Skeletal muscle tissue (tissue), 4 donors: Measurements from ENCODE around the gene CSTPP1. TPM values are rescaled to one million over a fixed set of nuclear protein-coding genes. Genes with fewer than 3 reads are reported as not detected.
"Not testable (repeated sequence)": the region's sequence is repeated elsewhere in the genome, so short reads cannot be mapped to it uniquely, and the experiment has no call there.

Experiments
- H3K27ac ChIP-seq: one replicate; pipeline ENCODE4 v1.7.0; 2013; ENCODE audit warnings: mild to moderate bottlenecking, low read depth, low read length, inconsistent platforms
- H3K27me3 ChIP-seq, 3 donors: one replicate each; pipeline ENCODE4 v1.7.0; 2013; ENCODE audit warnings: low read length in 3 of 3; ENCODE audit not compliant: control insufficient read depth in 3 of 3, insufficient read depth in 3 of 3
- H3K36me3 ChIP-seq, 3 donors: one replicate each; pipeline ENCODE4 v1.7.0; 2013; ENCODE audit warnings: low read length in 3 of 3; ENCODE audit not compliant: control insufficient read depth in 3 of 3, insufficient read depth in 3 of 3
- H3K4me1 ChIP-seq, 3 donors: one replicate each; pipeline ENCODE4 v1.7.0; 2013; ENCODE audit warnings: low read length in 3 of 3, mild to moderate bottlenecking in 3 of 3; ENCODE audit not compliant: control insufficient read depth in 3 of 3, insufficient read depth in 3 of 3
- H3K4me3 ChIP-seq, 3 donors: one replicate each; pipeline ENCODE4 v1.7.0; 2013; ENCODE audit warnings: low read length in 3 of 3
- H3K9ac ChIP-seq, 3 donors: one replicate each; pipeline ENCODE4 v1.7.0; 2013; ENCODE audit warnings: low read length in 3 of 3, mild to moderate bottlenecking in 3 of 3, moderate library complexity in 2 of 3, low read depth in 1 of 3
- H3K9me3 ChIP-seq, 3 donors: one replicate each; pipeline ENCODE4 v1.7.0; 2013; ENCODE audit warnings: low read length in 3 of 3; ENCODE audit not compliant: control insufficient read depth in 3 of 3
- total RNA-seq: library from RNA; depleted of rRNA; stranded (reverse); fragments of >200 nt; gene quantifications from one replicate; pipeline ENCODE4 v1.2.3, GENCODE V29; 2014
- donor health status: Osteomylitis.

CSTPP1 gene
- total RNA-seq, 1 donor from 2014 or later, result 16.7 TPM

GRCh38 chr11:46918083-46918787 lies 18.3 kb upstream of the CSTPP1 start, which contains the start of gene LRP4:
TSS of gene LRP4 (minus strand) at chr11:46918550. CDS start at chr11:46918379, 171 bp downstream.
- peak within 1 kb of the TSS; percentile 82 to 90 (median 85) for H3K9ac ChIP-seq
- H3K27me3 ChIP-seq, result no peaks in the 10 kb centered on the region
- H3K4me1 ChIP-seq, result peaks cover 56 to 61% (median 60%) of the 10 kb centered on the region in 3 donors
- H3K4me3 ChIP-seq, result peak within 1 kb of the TSS; percentile 67 to 82 (median 78)
- peak within 1 kb of the TSS; percentile 84 for H3K27ac ChIP-seq
- H3K9me3 ChIP-seq, result no peaks in the 10 kb centered on the region
- no peaks in the 10 kb centered on the region for H3K36me3 ChIP-seq

- no peaks in the 10 kb centered on the region for H3K9me3 ChIP-seq
- H3K4me1 ChIP-seq, result peaks cover 49 to 53% (median 53%) of the 10 kb centered on the region in 3 donors
- H3K9ac ChIP-seq, result peak overlapping the region in 2 of 3 donors; percentile 45 to 57
- peak overlapping the region in 2 of 3 donors; percentile 43 to 49 for H3K4me3 ChIP-seq
- H3K36me3 ChIP-seq, result no peaks in the 10 kb centered on the region
- H3K27ac ChIP-seq, result peak overlapping the region; percentile 73
- no peaks in the 10 kb centered on the region for H3K27me3 ChIP-seq
Observed at GRCh38 chr11:46918788-46919513, 17.6 kb upstream of the CSTPP1 start.

GRCh38 chr11:46920755-46921154 lies 15.8 kb upstream of the CSTPP1 start:
- Histone ChIP-seq H3K27ac (peak overlapping the region; percentile 77), H3K4me1 (peaks cover 32 to 35% (median 35%) of the 10 kb centered on the region in 3 donors), H3K4me3 (no peak overlapping the region), H3K9ac (peak overlapping the region in 2 of 3 donors; percentile 24 to 45), H3K9me3 (no peaks in the 10 kb centered on the region), H3K27me3 (no peaks in the 10 kb centered on the region), H3K36me3 (no peaks in the 10 kb centered on the region)

- not testable (repeated sequence) for H3K4me1 ChIP-seq, H3K4me3 ChIP-seq, H3K36me3 ChIP-seq, H3K9ac ChIP-seq, H3K27ac ChIP-seq, H3K27me3 ChIP-seq, H3K9me3 ChIP-seq
Observed at GRCh38 chr11:46927928-46928327, 8.6 kb upstream of the CSTPP1 start.

GRCh38 chr11:46928701-46929100 lies 7.9 kb upstream of the CSTPP1 start:
- not testable (repeated sequence) for H3K36me3 ChIP-seq, H3K27ac ChIP-seq, H3K27me3 ChIP-seq, H3K9me3 ChIP-seq, H3K4me3 ChIP-seq, H3K4me1 ChIP-seq, H3K9ac ChIP-seq

- Histone ChIP-seq H3K9me3 (no peaks in the 10 kb centered on the region), H3K4me3 (no peak overlapping the region), H3K27ac (no peak overlapping the region), H3K27me3 (no peaks in the 10 kb centered on the region), H3K9ac (no peak overlapping the region), H3K4me1 (no peaks in the 10 kb centered on the region), H3K36me3 (no peaks in the 10 kb centered on the region)
Observed at GRCh38 chr11:46930089-46930488, 6.5 kb upstream of the CSTPP1 start.

GRCh38 chr11:46942172-46942571 lies 5.6 kb downstream of the CSTPP1 start:
- Histone ChIP-seq H3K27me3 (no peaks in the 10 kb centered on the region), H3K4me1 (peaks cover under 1 to 1% (median under 1%) of the 10 kb centered on the region in 3 donors), H3K36me3 (no peaks in the 10 kb centered on the region), H3K9me3 (no peaks in the 10 kb centered on the region), H3K4me3 (no peak overlapping the region), H3K9ac (no peak overlapping the region), H3K27ac (no peak overlapping the region)

GRCh38 chr11:46944356-46945075 lies 8.0 kb downstream of the CSTPP1 start:
- Histone ChIP-seq H3K4me1 (no peaks in the 10 kb centered on the region), H3K9me3 (no peaks in the 10 kb centered on the region), H3K27me3 (no peaks in the 10 kb centered on the region), H3K4me3 (no peak overlapping the region), H3K9ac (no peak overlapping the region), H3K27ac (no peak overlapping the region), H3K36me3 (no peaks in the 10 kb centered on the region)

- Histone ChIP-seq H3K27me3 (no peaks in the 10 kb centered on the region), H3K4me3 (no peak overlapping the region), H3K9me3 (no peaks in the 10 kb centered on the region), H3K27ac (no peak overlapping the region), H3K4me1 (no peaks in the 10 kb centered on the region), H3K9ac (no peak overlapping the region), H3K36me3 (no peaks in the 10 kb centered on the region)
Observed at GRCh38 chr11:46947399-46948077, 11.0 kb downstream of the CSTPP1 start.
